ENCODE measurements around the gene FAT3.

FAT3 gene

DNA sequence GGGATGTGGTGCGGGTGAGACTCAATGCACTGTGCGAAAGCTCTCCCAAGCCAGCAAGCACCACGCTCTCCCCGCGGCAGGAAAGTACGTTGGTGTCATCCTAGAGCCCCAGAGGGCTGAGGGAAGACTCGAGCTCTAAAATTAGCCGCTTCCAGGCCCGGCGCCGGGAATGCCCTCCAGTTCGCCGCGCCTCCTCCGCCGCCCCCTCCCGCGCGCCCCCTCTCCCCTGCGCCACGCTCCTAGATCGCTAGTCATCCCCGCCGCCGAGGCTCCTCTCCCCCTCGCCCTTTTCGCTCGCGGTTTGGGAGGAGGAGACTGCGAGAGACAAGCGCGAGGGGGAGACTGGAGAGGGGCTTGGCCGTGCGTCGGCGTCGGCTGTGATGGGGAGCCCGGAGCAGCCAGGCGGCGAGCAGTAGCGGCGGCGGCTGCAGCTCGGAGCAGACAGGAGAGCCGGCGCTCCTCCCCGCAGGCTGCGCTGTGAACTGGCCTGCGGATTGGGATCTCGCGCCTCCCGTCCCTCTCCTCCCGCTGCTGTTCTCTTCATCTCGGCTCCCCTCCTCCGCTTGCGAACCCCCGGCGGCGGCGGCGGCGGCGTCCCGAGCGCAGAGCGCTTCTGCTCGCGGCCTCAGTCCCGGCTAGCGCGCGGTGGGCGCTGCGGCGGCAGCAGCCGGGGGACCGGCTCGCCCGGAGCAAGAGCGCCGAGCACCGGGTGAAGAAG, at the start of gene FAT3:
Gene FAT3, plus strand, starts transcription at position 412 of the 718 bp plus-strand sequence. CDS start 127,295 bp downstream, outside the sequence.
- FAIRE-seq: peak; percentile 40
- peak; percentile 45 for DNase-seq (ENCODE audit: insufficient read length, low spot score)

DNA sequence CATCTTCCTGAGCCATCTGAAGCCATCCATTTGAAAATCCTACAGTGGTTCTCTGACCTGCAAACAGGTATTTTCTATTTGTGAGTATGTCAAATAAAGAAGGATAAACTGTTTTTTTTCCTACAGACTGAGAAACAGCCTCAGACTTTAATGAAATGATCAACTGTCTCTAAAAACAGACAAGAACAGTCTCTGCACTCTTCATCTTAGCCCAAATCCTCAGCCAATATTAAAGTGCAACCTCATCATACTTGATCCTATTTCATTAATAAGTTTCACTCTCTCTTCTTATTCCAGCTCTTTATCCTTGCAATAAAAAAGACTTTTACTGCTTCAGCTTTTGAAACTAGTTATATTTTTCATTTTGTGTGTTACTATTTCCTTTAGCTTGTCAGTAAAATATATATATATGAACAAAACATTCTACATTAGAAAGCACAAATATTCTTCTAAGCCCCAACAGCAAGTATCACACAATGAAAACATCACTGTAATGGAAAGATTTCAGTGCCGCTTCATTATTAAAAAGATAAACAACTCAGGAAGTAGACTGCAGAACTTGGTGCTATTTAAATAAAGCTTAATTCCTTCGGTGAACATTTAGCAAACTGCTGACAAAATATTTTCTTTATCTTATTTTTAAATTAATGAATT, 45.5 kb upstream of the FAT3 start:
- FAIRE-seq: no peak

DNA sequence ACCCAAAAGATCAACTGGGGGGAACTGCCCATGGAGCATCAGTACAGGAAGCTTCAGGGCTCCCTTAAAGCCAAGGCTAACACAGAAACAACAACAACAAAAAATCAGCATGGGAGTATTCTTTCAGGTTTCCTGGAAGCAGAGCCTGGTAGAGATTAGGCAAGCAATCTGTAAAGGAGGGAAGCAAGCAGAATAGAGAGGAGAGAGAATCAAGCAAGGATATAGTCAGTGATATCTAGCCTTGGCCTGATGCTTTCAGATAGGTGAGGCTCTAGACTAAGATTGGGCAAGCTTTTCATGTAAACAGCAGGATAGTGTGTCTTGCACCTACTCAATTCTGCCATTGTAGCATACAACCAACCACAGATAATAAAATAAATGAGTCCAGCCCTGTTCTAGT, 44.4 kb upstream of the FAT3 start:
- no peak for FAIRE-seq
- DNase-seq (ENCODE audit: insufficient read length, low spot score): no peak

More for the DNA sequence above, 45.5 kb upstream of the FAT3 start:
- DNase-seq (ENCODE audit: insufficient read length, low spot score): no peak

DNA sequence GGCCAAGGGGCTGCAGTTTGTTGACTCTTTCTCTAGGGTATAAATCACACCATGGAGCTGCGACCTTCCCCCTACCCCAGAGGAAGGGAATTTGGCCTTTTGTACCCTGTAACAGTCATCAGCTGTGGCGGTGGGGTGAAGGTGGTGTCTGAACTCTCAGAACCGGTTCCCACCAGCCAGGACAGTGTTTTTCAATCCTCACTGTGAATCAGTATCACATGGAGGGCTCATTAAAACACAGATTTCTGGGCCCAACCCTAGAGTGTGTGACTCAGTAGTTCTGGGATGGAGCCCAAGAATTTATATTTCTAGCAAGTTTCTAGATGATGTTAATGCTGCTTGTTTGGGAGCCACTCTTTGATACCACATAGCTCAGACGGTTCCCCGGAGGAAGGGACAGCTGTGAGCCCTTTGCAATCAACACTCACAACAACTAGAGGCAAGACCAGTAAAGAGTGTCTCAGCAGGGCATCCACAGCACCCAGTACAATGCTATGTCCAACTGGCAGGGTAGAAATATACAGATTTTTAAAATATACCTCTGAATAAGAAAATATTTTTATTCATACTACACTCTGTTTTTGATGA, 43.9 kb upstream of the FAT3 start:
- no peak for DNase-seq (ENCODE audit: insufficient read length, low spot score)

DNA sequence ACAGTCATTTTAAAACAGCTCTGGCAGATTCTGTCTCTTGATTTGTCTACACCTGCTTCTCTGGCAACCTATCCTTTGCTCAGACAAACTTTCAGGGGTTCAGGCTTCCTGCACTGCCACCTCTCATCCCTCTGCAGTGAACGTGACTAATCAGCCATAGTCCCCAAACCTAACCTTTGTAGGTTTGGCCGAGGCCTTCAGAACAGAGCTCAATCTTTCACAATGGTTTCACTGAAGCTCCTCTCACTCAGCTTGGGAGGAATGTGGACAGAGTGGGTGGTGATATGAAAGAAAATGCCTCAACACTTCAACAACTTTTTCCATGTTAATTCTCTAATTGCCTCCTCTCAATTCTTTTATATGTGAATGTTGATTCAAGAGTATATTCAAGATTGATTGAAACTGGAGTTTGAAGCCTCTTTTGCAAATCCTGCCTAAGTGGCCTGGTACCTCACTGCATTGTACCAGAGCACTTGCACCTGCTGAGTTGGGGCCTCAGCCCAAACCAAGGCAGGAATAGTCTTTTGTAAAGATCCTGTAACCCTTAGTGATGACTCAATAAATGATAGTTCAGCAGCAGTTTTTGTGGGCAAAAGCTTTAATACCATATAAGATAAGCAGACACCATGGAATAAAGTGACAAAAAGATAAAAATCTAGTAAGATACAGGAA, 33.9 kb upstream of the FAT3 start:
- DNase-seq (ENCODE audit: insufficient read length, low spot score) (no peak), FAIRE-seq (no peak)

More for the DNA sequence above, 43.9 kb upstream of the FAT3 start:
- no peak for FAIRE-seq

DNA sequence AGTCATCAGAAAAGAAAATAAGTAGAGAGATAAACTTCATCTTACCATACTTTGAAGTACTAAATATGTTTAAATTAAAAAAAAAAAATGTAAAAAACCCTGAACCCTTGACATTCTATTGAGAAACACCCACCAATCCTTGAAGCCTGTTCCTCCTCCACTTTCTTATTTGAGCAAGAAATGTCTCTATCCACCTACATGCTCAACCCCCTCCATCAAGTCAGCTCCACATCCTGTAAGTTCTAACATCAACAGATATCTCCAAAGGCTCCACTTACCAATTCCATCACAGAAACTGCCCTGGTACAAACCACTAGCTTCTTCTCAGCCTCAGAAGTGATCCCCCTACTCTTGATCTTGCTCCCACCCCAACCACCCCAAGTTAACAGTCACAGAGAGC, 32.5 kb upstream of the FAT3 start:
- FAIRE-seq: no peak
- DNase-seq (ENCODE audit: insufficient read length, low spot score): no peak

DNA sequence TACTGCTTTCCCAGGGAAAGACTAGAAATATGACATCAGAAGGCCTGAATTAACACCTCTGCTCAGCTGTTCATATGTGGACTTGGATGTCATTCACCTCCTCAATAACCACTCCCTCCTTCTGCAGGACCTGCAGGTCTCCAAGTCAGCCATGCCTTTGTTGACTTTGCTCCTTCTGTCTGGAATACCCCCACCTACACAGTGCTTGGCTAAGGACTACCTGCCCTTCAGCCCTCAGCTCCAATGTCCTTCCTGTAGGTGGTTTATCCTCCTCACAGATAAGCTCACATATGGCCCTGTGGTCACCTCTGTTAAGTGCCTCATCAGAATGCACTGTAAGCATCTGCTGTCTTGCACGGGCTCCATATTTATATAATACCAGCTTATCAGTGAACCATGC, 26.4 kb upstream of the FAT3 start:
- FAIRE-seq (no peak), DNase-seq (ENCODE audit: insufficient read length, low spot score) (no peak)

DNA sequence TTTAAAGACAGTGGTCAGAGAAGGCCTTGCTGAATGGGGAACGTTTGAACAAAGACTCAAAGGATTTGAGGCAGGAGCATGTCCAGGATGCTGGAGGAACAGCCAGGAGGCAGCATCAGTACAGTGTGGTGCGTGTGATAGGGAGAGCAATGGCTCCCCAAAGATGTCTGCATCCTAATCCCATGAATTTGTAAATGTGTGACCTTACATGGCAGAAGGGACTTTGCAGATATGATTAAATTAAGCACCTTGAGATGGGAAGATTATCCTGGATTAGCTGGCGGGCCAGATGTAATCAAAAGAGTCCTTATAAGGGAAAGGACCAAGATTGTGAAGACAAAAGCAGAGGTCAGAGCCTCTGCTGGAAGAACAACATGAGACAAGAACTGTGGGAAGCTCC, 24.6 kb upstream of the FAT3 start:
- DNase-seq (ENCODE audit: insufficient read length, low spot score): no peak
- FAIRE-seq: no peak

DNA sequence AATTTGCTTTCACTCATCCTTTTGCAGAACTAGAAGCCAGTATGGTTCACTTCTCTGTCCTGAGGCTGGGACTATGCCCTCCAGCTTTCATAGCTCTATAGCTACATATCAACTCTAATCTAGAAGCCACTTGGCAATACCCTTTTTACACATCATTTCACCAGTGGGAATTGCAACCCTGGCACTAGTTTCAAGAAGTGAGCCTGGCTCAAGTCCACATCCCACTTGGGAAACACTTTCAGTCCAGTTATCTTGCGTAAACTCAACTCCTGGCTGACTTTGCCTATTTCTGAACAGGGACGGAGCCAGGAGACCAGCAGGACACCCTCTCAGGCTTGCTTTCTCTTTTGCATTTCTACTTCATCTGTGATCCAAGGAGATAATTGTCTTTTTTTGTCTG, 19.9 kb upstream of the FAT3 start:
- DNase-seq (ENCODE audit: insufficient read length, low spot score): no peak
- no peak for FAIRE-seq

DNA sequence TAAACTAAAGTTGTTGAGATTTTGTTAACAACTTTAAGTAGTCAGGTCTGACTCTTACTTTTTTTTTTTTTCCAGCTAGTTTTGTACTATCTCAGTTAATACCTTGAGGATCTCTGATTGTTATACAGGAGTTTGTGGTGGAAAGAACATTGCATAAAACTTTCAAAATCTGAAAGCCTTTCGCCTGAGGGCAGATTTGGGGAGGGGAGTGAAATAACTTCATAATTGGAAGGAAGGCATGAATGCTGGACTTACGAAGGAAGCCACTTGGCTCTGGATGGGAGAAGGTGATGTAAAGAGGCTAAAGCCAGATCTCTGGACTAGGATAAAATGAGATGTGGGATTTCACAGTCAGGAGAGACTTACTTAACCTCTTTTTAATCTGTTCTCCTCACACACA, 18.2 kb upstream of the FAT3 start:
- DNase-seq (ENCODE audit: insufficient read length, low spot score) (no peak), FAIRE-seq (no peak)

DNA sequence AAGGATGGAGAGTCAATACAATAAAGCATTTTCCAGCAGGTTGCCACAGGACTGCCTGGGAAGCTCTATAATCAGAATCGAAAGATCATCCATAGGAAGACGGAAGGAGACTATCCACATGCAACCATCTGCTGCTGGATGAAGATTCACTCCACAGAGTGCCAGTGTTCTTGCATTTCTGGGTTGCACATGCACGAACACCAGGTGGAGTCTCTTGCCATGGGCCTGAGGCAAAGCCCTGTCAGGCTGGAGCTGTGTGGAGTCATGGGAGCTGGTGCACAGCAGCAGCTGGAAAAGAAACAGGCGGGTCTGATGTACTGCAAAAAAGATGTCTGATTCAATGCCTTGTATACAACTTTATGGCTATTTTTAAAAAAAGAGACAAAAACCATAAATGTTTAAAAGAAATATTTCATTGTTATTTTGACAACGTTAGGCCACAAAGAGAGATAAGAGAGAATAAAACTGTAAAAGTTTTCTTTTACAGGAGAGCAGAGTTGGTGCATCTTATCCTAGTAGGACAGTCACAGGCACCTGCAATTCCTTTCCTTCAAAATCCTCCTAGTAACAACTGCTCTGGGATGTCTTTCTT, 12.9 kb upstream of the FAT3 start:
- FAIRE-seq: no peak
- peak; percentile 27 for DNase-seq (ENCODE audit: insufficient read length, low spot score)

DNA sequence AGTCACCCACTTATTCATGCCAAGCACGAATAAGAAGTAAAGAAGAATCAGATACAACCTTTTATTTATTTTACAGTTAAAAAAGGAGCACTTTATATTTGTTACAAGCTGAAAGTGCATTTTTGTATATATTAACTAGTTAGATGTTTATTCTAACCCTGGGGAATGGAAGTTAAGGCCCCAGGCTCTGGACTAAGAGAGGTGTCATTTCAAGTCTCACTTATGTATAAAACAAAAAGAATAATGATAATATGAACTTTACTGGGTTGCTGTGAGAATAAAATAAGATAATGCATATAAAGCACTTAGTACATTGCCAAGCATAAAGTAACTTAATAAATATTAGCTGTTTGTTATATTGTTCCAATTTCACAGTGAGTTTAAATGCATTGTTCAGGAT, 12.1 kb upstream of the FAT3 start:
- DNase-seq (ENCODE audit: insufficient read length, low spot score) (no peak), FAIRE-seq (no peak)

DNA sequence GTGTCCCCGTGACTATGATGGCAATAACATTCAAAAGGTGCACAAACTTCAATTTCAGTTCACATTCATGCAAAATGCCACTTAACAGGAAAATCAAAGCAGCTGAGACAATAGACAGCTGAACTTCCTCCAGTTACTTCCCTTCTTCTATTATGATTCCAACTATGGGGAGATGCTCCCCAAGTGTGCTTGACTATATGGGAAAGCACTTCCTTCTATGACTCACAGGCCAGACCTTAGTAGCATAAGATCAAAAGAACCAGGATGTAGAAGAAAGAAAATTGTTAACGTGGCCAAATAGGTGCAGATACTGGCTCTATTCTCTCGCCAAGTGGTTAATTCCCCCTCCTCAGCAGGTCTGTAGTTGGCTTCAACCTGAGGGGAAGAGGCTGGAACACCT, 7.8 kb upstream of the FAT3 start:
- FAIRE-seq (no peak), DNase-seq (ENCODE audit: insufficient read length, low spot score) (no peak)

DNA sequence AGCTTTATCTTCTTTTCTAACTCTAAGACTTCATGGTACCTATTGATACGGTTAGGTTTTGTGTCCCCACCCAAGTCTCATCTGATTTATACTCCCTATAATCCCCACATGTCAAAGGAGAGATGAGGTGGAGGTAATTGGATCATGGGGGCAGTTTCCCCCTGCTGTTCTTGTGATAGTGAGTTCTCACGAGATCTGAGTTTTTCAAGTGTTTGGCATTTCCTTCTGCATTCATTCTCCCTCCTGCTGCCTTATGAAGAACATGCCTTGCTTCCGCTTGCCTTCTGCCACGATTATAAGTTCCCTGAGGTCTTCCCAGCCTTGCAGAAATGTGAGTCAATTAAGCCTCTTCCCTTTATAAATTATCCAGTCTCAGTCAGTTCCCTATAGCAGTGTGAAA, 5.1 kb upstream of the FAT3 start:
- FAIRE-seq: no peak
- DNase-seq (ENCODE audit: insufficient read length, low spot score): no peak

DNA sequence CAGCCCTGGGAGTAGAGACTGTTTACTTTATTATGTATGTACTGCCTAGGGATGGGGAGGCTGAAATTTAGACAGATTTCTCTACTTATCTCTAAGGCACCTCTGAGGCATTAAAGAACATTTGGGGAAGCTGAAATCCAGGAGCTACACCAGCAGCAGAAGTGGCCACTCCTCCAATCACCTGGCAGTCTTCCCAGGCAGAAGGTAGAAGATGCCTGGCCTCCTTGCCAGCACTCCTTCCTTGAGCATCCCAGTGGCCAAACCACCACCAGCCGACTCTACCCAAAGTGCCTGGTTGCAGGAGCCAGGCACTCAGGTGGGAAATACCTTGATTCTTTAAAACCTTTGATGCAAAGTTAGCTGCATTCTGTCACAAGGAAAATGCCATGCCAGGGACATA, 1.9 kb upstream of the FAT3 start:
- no peak for FAIRE-seq
- no peak for DNase-seq (ENCODE audit: insufficient read length, low spot score)

DNA sequence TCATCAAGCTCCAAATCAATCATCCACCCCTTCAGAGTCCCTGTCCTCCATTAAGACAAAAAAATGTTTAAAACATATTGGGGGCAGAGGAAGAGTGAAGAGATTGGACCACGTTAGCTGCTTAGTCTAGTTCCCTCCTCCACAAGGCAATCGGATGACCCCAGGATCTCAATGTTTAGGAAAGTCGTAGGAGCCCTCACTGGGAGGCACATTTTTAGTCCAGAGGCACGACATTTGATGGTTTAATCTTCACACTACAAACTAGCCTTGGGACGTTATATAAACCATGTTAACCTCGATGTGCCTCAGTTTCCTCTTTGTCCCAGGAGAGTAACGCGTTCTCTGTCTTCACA, 588 bp upstream of the FAT3 start:
- DNase-seq (ENCODE audit: insufficient read length, low spot score) (no peak), FAIRE-seq (peak; percentile 4)

DNA sequence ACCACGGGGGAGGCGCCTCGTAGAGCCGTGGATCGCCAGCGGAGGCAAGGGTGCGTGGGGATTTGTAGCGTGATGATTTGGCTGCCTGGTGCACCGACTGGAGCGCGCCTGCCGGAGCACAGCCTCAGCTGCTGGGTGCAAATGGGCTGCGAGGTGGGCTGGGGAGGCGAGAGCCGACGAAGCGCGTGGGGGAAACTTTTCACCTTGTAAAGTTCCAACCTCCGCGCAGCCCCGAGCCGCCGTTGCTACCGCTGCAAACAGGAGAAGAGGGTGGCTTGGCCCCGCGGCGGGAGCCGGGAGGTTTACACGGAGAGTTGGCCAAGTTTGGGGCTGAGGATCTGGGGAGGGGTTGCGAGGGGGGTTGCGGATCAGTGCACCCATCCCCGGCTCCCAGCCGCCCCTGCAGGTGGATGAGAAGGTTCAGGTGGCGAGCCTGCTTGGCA, 528 bp downstream of the FAT3 start:
- FAIRE-seq: no peak

DNA sequence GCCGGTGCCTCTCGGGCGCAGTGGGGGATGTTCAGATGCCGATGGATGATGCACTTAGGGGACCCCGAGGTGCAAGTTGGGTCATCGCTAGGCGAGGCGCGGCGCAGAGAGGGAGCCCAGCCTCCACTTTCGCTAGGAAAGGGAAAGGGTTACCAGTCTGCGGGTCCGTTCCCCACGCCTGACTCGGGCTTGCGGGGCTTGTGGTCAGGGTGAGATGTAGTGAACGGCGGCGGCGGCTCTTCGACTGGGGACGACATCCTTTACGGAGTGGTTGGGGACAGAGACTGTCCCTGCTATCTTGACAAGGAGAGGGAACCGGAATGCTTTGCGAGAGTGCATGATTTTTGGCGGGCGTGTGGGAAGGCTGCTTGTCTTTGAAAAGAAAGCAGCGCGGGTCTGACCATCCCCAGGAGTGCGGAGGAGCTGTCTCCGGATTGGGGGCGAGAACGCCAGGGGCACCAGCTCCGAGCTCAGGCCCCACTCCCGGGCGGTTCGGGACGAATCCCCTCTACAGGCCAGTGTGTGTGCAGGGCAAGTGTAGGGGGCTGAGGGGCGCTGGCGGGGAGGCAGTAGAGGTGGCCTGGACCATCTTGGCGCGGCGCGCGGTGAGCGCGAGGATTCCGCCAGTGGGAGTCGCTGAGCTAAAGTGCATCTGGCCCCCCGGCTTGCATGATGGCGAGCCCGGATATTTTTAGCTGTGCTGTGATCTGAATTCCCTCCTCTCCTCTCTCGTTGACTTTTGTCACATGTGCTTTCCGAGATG, 1.1 kb downstream of the FAT3 start:
- DNase-seq (ENCODE audit: insufficient read length, low spot score) (no peak), FAIRE-seq (no peak)

More for the DNA sequence above, 528 bp downstream of the FAT3 start:
- no peak for DNase-seq (ENCODE audit: insufficient read length, low spot score)

DNA sequence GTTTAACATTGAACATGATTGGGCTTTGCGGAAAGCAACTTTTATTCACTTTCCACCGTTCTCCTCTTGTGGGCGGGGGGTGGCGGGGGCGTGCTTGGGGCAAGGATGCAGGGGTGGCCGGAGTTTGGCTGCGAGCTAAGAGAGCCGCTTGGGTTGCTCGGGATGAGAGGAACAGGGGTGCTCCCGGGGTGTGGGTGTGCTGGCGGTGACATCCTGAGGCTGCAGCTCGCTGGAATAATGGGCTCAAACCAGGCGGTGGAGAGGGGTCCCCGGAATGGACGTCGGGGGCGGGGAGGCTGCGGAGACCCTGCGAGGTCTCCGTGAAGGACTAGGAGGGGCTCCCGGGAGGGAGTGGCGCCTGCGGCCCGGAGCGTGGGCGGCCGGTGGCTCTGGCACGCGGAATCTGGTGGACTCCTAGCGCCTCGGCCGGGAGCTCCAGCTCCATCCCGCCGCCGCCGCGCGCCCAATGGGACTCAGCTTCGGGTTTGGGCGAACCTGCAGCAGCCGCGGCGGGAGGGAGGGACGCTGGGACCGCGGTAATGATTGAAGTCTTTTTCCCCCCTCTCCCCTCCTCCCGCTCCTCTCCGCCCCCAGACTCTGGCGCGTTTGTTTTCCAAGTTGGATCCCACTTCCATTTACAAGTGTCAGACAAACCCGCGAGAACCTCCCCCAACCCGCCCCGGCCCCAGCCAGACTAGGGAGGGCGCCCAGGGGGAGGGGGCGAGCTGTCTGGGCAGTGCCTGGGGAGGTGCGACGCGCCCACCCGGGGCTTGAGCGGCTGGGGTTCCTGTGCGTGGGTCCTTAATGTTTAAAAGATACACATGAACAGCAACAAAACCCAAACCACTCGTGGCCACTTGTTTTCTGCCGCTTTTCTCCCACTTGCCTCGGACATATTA, 2.0 kb downstream of the FAT3 start:
- FAIRE-seq (no peak), DNase-seq (ENCODE audit: insufficient read length, low spot score) (peak; percentile 14)
